Caco-2 (cell line): ENCODE data around the gene ZMYND8. TPM values are rescaled to one million over a fixed set of nuclear protein-coding genes. Genes with fewer than 3 reads are reported as not detected.
"Not testable (repeated sequence)": the region's sequence is repeated elsewhere in the genome, so short reads cannot be mapped to it uniquely, and the experiment has no call there.

ENCODE experiments used
- BruUV-seq: library from RNA; stranded (reverse); fragments of 400-500 nt; replicated peaks from 2 replicates; lab custom pipeline; 2021; lab: Mats Ljungman, UMichigan
- CTCF ChIA-PET: fragments of 300-600 bp; sonication (Branson Sonifier 250); formaldehyde crosslinking; loops from one replicate; lab custom pipeline; 2022; ENCODE audit warnings: antibody characterized with exemption; lab: Charles Lee
- POLR2A ChIA-PET: fragments of 300-600 bp; sonication (Branson Sonifier 250); formaldehyde crosslinking; loops from one replicate; lab custom pipeline; 2022; ENCODE audit warnings: antibody characterized with exemption; lab: Charles Lee
- DNase-seq, 2 experiments: peaks; one replicate each; pipeline versions ENCODE4 v3.0.0 to v3.0.0-alpha.2; 2020 to 2022
- H3K27me3 ChIP-seq: replicated peaks from 2 replicates; pipeline ENCODE4 v1.6.0; 2011; ENCODE audit warnings: low read length; ENCODE audit not compliant: control insufficient read depth, insufficient read depth
- H3K36me3 ChIP-seq: 2 replicates; pipeline ENCODE4 v1.5.1; 2011; ENCODE audit warnings: low read length; ENCODE audit not compliant: control insufficient read depth, insufficient read depth
- H3K4me1 ChIP-seq: fragments of 250-450 bp; sonication (Bioruptor Pico); 2 replicates; pipeline ENCODE4 v1.5.1; 2020; ENCODE audit warnings: mild to moderate bottlenecking
- H3K4me3 ChIP-seq: 2 replicates; pipeline ENCODE4 v1.5.1; 2011; ENCODE audit warnings: low read depth, mild to moderate bottlenecking, control low read depth, low read length
- H3K9me3 ChIP-seq: fragments of 250-450 bp; sonication (Bioruptor Pico); 2 replicates; pipeline ENCODE4 v1.5.1; 2020; ENCODE audit warnings: mild to moderate bottlenecking, moderate library complexity
- H3K27ac Mint-ChIP-seq: one replicate; pipeline ENCODE4 v1.8.0; 2022; ENCODE audit warnings: mixed read lengths; ENCODE audit not compliant: unreplicated experiment
- H3K27me3 Mint-ChIP-seq: one replicate; pipeline ENCODE4 v1.8.0; 2022; ENCODE audit warnings: mixed read lengths; ENCODE audit not compliant: insufficient read depth, unreplicated experiment
- H3K36me3 Mint-ChIP-seq: one replicate; pipeline ENCODE4 v1.8.0; 2022; ENCODE audit warnings: mild to moderate bottlenecking, mixed read lengths; ENCODE audit not compliant: insufficient read depth, unreplicated experiment
- H3K4me1 Mint-ChIP-seq: one replicate; pipeline ENCODE4 v1.8.0; 2022; ENCODE audit warnings: low read depth, mixed read lengths; ENCODE audit not compliant: unreplicated experiment
- H3K4me3 Mint-ChIP-seq: one replicate; pipeline ENCODE4 v1.8.0; 2022; ENCODE audit warnings: mild to moderate bottlenecking, moderate library complexity, mixed read lengths; ENCODE audit not compliant: unreplicated experiment
- H3K9me3 Mint-ChIP-seq: one replicate; pipeline ENCODE4 v1.8.0; 2022; ENCODE audit warnings: mixed read lengths; ENCODE audit not compliant: unreplicated experiment
- CTCF ChIP-seq, 2 experiments: fragments of 200-600 bp in 1 of 2; IDR thresholded peaks; 1 replicate in 1 of 2; 2 replicates in 1 of 2; pipeline versions ENCODE4 v1.5.1 to v1.8.0; 2011 to 2022; ENCODE audit warnings: antibody characterized with exemption in 1 of 2, control low read depth in 1 of 2, inconsistent platforms in 1 of 2, low read depth in 1 of 2, low read length in 1 of 2, mild to moderate bottlenecking in 1 of 2, moderate library complexity in 1 of 2; ENCODE audit not compliant: insufficient read depth in 1 of 2, severe bottlenecking in 1 of 2, unreplicated experiment in 1 of 2
- intact Hi-C: fragments of 100-400 bp; cut with micrococcal nuclease; formaldehyde crosslinking; loops from one replicate; pipeline ENCODE4 v1.10.0; 2022; ENCODE audit not compliant: unreplicated experiment
- total RNA-seq: library from RNA; stranded (reverse); gene quantifications from 2 replicates; pipeline ENCODE4 v1.2.3, GENCODE V29; 2022

Gene ZMYND8
- total RNA-seq, 1 experiment from 2014 or later, result 194 TPM

GRCh38 chr20:47241345-47241781, 115.1 kb downstream of the ZMYND8 start:
- no peaks in the 10 kb centered on the region for H3K4me1 Mint-ChIP-seq
- H3K27me3 Mint-ChIP-seq, result no peaks in the 10 kb centered on the region
- ChIA-PET CTCF (interaction anchor here (0.6 kb wide), 2 partner anchors 9 to 115 kb away, joined by 3 to 5 read pairs; partner anchors contain the start of gene ZMYND8), POLR2A (no interaction called here)
- H3K27ac Mint-ChIP-seq, result no peak overlapping the region
- H3K4me3 ChIP-seq, result no peak overlapping the region
- no peaks in the 10 kb centered on the region for H3K4me1 ChIP-seq
- no peaks in the 10 kb centered on the region for H3K27me3 ChIP-seq
- no peaks in the 10 kb centered on the region for H3K9me3 Mint-ChIP-seq
- intact Hi-C loops, result no loop called here
- H3K36me3 Mint-ChIP-seq, result peaks cover 100% of the 10 kb centered on the region
- H3K9me3 ChIP-seq, result no peaks in the 10 kb centered on the region
- no peak for TF ChIP-seq CTCF (IDR thresholded peaks at IDR 0.05; ENCODE audit: insufficient read depth in 1 of 2, low read depth in 1 of 2, low read length in 1 of 2, severe bottlenecking in 1 of 2, unreplicated experiment in 1 of 2)
- H3K4me3 Mint-ChIP-seq, result no peak overlapping the region
- BruUV-seq, result TSS peak; percentile 18
- DNase-seq, result no peak
- H3K36me3 ChIP-seq, result peaks cover 21% of the 10 kb centered on the region

GRCh38 chr20:47240096-47240495, 116.4 kb downstream of the ZMYND8 start:
- H3K4me3 ChIP-seq, BruUV-seq, CTCF ChIA-PET, H3K4me3 Mint-ChIP-seq, H3K27me3 ChIP-seq, H3K9me3 Mint-ChIP-seq, H3K9me3 ChIP-seq, H3K27me3 Mint-ChIP-seq, H3K4me1 Mint-ChIP-seq, POLR2A ChIA-PET, DNase-seq, intact Hi-C loops, H3K4me1 ChIP-seq: not testable (repeated sequence)
- peak overlapping the region; percentile 40 for H3K27ac Mint-ChIP-seq
- peaks cover 100% of the 10 kb centered on the region for H3K36me3 Mint-ChIP-seq
- peaks cover 27% of the 10 kb centered on the region for H3K36me3 ChIP-seq

- BruUV-seq, result no TSS peak
- Histone ChIP-seq H3K9me3 (no peaks in the 10 kb centered on the region), H3K4me3 (no peak overlapping the region), H3K4me1 (no peaks in the 10 kb centered on the region), H3K27me3 (no peaks in the 10 kb centered on the region), H3K36me3 (peaks cover 27% of the 10 kb centered on the region)
- Mint-ChIP-seq H3K27me3 (no peaks in the 10 kb centered on the region), H3K4me1 (no peaks in the 10 kb centered on the region), H3K9me3 (no peaks in the 10 kb centered on the region), H3K4me3 (no peak overlapping the region), H3K27ac (peak overlapping the region; percentile 40), H3K36me3 (peaks cover 99% of the 10 kb centered on the region)
- ChIA-PET POLR2A (no interaction called here), CTCF (no interaction called here)
- intact Hi-C loops, result no loop called here
- TF ChIP-seq CTCF (IDR thresholded peaks at IDR 0.05; ENCODE audit: insufficient read depth in 1 of 2, low read depth in 1 of 2, low read length in 1 of 2, severe bottlenecking in 1 of 2, unreplicated experiment in 1 of 2), result no peak
- DNase-seq, result no peak
Observed at GRCh38 chr20:47239719-47240067, 116.8 kb downstream of the ZMYND8 start.
